ENCODE data around the gene GNB3. TPM values are rescaled to one million over a fixed set of nuclear protein-coding genes. Genes with fewer than 3 reads are reported as not detected.

GNB3 gene
- polyA plus RNA-seq, 1 experiment: 5.3 TPM

DNA sequence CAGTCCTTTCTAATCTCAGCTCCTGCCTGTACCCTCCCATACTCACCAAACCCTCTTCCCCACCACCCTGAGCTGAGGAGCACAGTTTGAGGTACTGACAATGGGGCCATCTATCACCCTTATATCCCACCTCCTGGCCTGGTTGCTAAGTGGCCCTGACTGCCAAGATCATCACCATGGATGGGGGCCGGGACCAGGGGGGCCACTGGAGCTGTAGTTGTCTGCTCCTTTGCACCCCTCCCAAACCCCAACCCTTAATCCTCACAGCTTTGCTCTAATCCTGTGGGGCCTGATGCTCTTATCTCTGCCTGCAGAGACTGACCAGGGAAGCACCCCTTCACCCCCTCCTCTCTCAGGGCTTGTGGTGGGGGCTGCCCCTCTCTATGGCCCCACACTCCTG lies 395 bp upstream of the GNB3 start:
- CTCF ChIA-PET: interaction anchor here (1.1 to 9.8 kb wide), 5 partner anchors 9 to 32 kb away, joined by 4 to 111 read pairs (median 5); partner anchors contain the start of genes CDCA3 and USP5
- peaks cover 45% of the 10 kb centered on the region for H3K36me3 ChIP-seq (ENCODE audit: control insufficient read depth, insufficient read depth, low read length)

DNA sequence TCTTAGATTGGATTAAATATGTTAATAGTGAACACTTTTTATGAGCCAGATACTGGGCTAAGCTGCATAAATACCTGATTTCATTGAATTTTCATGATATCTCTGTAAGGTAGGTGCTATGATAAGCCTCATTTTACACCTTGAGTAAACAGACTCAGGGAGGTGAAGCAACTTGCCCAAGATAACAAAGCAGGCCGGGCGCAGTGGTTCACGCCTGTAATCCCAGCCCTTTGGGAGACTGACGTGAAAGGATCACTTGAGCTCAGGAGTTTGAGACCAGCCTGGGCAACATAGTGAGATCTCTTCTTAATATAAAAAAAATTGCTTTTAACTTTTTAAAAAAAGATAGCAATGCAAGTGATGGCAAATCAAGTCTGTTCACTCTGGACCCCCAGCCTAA lies 1.4 kb downstream of the GNB3 start:
- DNase-seq (ENCODE audit: low read depth): no peak
- H3K4me3 ChIP-seq (ENCODE audit: low read depth, low read length): no peak overlapping the region
- ChIA-PET CTCF (interaction anchor here (0.8 to 2.4 kb wide), 4 partner anchors 9 to 89 kb away, joined by 3 to 5 read pairs (median 4); partner anchors contain the start of genes CDCA3 and MLF2), POLR2A (no interaction called here)
- TF ChIP-seq, protein P1, sequence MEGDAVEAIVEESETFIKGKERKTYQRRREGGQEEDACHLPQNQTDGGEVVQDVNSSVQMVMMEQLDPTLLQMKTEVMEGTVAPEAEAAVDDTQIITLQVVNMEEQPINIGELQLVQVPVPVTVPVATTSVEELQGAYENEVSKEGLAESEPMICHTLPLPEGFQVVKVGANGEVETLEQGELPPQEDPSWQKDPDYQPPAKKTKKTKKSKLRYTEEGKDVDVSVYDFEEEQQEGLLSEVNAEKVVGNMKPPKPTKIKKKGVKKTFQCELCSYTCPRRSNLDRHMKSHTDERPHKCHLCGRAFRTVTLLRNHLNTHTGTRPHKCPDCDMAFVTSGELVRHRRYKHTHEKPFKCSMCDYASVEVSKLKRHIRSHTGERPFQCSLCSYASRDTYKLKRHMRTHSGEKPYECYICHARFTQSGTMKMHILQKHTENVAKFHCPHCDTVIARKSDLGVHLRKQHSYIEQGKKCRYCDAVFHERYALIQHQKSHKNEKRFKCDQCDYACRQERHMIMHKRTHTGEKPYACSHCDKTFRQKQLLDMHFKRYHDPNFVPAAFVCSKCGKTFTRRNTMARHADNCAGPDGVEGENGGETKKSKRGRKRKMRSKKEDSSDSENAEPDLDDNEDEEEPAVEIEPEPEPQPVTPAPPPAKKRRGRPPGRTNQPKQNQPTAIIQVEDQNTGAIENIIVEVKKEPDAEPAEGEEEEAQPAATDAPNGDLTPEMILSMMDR (IDR thresholded peaks at IDR 0.05; ENCODE audit: insufficient read depth, low read depth, low read length): no peak
- H3K36me3 ChIP-seq (ENCODE audit: control insufficient read depth, insufficient read depth, low read length): peaks cover 49% of the 10 kb centered on the region
- no peaks in the 10 kb centered on the region for H3K27me3 ChIP-seq (ENCODE audit: control insufficient read depth, insufficient read depth, low read length)

More for the DNA sequence above, 395 bp upstream of the GNB3 start:
- POLR2A ChIA-PET: no interaction called here
- Histone ChIP-seq H3K4me3 (ENCODE audit: low read depth, low read length) (no peak overlapping the region), H3K27me3 (ENCODE audit: control insufficient read depth, insufficient read depth, low read length) (no peaks in the 10 kb centered on the region)
- TF ChIP-seq, protein P1 (IDR thresholded peaks at IDR 0.05; ENCODE audit: insufficient read depth, low read depth, low read length): no peak
- DNase-seq (ENCODE audit: low read depth): no peak

DNA sequence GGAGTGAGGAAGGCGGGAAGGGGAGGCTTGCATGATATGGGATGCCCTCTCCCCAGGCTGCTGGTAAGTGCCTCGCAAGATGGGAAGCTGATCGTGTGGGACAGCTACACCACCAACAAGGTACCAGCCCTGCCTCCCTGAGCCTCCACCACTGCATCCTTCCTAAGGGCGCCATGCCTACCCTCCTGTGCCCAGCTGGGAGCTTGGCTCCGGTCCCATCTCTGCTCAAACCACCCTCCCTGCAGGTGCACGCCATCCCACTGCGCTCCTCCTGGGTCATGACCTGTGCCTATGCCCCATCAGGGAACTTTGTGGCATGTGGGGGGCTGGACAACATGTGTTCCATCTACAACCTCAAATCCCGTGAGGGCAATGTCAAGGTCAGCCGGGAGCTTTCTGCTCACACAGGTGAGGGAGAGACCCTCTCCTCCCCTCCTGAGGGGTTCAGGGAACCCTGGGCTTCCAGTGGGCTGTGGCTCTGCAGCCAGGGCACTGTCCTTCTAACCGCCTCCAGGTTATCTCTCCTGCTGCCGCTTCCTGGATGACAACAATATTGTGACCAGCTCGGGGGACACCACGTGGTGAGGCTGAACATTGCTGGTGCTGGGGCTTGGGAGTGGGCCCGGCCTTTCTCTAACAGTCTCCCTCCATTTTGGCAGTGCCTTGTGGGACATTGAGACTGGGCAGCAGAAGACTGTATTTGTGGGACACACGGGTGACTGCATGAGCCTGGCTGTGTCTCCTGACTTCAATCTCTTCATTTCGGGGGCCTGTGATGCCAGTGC lies 2.6 kb downstream of the GNB3 start:
- H3K36me3 ChIP-seq (ENCODE audit: control insufficient read depth, insufficient read depth, low read length): peaks cover 41% of the 10 kb centered on the region
- ChIA-PET CTCF (interaction anchor here (0.9 to 12.2 kb wide), 4 partner anchors 7 to 77 kb away, joined by 3 to 111 read pairs (median 4); partner anchors contain the start of genes GNB3, PTMS and SPSB2), POLR2A (no interaction called here)
- H3K27me3 ChIP-seq (ENCODE audit: control insufficient read depth, insufficient read depth, low read length): no peaks in the 10 kb centered on the region
- TF ChIP-seq, protein P1 (IDR thresholded peaks at IDR 0.05; ENCODE audit: insufficient read depth, low read depth, low read length): no peak
- no peak for DNase-seq (ENCODE audit: low read depth)
- no peak overlapping the region for H3K4me3 ChIP-seq (ENCODE audit: low read depth, low read length)

DNA sequence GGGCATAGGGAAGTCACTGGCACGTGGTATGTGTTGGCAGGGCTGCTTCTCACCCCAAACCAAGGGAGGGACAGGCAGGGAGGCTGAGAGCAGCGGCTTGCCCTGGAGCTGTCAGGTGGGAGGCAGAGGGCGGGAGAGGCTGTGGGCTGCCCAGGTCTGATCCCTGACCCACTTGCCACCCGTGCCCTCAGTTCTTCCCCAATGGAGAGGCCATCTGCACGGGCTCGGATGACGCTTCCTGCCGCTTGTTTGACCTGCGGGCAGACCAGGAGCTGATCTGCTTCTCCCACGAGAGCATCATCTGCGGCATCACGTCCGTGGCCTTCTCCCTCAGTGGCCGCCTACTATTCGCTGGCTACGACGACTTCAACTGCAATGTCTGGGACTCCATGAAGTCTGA lies 4.7 kb downstream of the GNB3 start:
- Histone ChIP-seq H3K27me3 (ENCODE audit: control insufficient read depth, insufficient read depth, low read length) (no peaks in the 10 kb centered on the region), H3K36me3 (ENCODE audit: control insufficient read depth, insufficient read depth, low read length) (peaks cover 29% of the 10 kb centered on the region), H3K4me3 (ENCODE audit: low read depth, low read length) (no peak overlapping the region)
- POLR2A ChIA-PET: no interaction called here
- DNase-seq (ENCODE audit: low read depth): no peak
- CTCF ChIA-PET: interaction anchor here (0.8 to 12.2 kb wide), 4 partner anchors 9 to 46 kb away, joined by 3 to 111 read pairs (median 4); partner anchors contain the start of gene GNB3
- TF ChIP-seq, protein P1 (IDR thresholded peaks at IDR 0.05; ENCODE audit: insufficient read depth, low read depth, low read length): no peak

DNA sequence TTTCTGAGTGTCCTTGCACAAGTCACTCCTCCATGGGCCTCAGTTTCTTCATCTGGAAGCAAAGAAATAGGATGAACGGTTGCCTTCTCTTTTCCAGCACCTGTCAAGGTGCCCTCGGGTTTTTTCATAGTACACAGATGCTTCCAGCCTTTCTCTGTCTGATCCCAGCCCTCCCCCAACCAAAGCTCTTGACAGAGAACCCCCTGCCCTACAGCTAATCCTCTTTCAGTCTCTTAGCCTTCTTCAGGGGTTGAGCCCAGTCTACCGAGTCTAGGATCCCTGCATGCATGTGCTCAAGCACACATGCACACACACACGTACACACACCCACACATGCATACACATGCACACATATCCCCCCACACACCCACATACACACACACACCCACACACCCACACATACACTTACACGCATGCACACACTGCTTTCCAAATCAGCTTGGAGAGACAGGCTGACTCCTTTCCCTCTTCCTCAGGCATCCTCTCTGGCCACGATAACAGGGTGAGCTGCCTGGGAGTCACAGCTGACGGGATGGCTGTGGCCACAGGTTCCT lies 5.7 kb downstream of the GNB3 start:
- Histone ChIP-seq H3K27me3 (ENCODE audit: control insufficient read depth, insufficient read depth, low read length) (no peaks in the 10 kb centered on the region), H3K4me3 (ENCODE audit: low read depth, low read length) (no peak overlapping the region), H3K36me3 (ENCODE audit: control insufficient read depth, insufficient read depth, low read length) (peaks cover 28% of the 10 kb centered on the region)
- ChIA-PET POLR2A (no interaction called here), CTCF (interaction anchor here (1.5 to 12.2 kb wide), 2 partner anchors 10 to 26 kb away, joined by 4 to 111 read pairs; partner anchors contain the start of gene GNB3)
- TF ChIP-seq, protein P1 (IDR thresholded peaks at IDR 0.05; ENCODE audit: insufficient read depth, low read depth, low read length): no peak
- no peak for DNase-seq (ENCODE audit: low read depth)
